Fibroblast of mammary gland (primary cell): ENCODE results near the gene MRNIP.

Source experiments
- DNase-seq: peaks from one replicate; pipeline ENCODE4 v3.0.0-alpha.2; 2010; ENCODE audit warnings: low read depth
- H3K4me3 ChIP-seq: 2 replicates; pipeline ENCODE4 v1.5.1; 2011; ENCODE audit warnings: low read depth, mild to moderate bottlenecking, low read length, moderate library complexity; ENCODE audit not compliant: control insufficient read depth
- TF ChIP-seq, protein P1 (sequence below): conservative IDR thresholded peaks from 2 replicates; pipeline ENCODE4 v1.5.1; 2011; ENCODE audit warnings: low read depth, low read length, inconsistent platforms; ENCODE audit not compliant: control insufficient read depth, insufficient read depth

Gene MRNIP

DNA sequence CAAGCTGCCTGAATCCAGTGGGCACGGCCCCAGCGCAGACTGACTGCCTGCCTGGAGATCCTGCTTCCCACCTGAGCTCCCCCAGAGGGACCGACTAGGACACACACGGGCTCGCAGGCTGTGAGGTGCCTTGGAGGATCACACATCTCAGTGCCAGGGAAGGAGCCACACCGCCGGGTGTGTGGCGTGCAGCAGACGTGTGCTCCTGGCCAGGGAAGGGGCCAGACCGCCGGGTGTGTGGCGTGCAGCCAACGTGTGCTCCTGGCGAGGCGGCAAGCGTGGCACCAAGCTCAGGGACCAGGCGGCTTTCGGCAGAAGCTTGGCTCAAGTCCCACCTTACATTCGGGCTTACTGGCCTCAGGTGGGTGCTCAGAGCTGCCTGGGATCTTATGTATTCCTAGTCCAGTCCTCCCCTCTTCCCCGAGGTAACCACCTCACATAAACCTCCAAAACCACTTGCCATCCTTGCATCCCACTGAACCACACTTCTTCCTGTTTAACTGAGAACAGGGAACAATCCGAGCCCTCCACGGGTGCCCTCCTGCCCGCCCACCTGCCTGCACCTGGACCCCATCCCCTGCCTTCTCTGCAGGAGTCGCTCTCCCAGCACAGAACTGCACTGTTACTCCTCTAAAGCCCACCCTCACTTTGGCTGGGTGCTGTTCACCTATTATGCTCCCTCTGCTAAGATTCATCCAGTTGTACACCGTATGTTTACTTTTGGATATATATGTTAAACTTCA lies 22.4 kb upstream of the MRNIP start:
- TF ChIP-seq, protein P1, sequence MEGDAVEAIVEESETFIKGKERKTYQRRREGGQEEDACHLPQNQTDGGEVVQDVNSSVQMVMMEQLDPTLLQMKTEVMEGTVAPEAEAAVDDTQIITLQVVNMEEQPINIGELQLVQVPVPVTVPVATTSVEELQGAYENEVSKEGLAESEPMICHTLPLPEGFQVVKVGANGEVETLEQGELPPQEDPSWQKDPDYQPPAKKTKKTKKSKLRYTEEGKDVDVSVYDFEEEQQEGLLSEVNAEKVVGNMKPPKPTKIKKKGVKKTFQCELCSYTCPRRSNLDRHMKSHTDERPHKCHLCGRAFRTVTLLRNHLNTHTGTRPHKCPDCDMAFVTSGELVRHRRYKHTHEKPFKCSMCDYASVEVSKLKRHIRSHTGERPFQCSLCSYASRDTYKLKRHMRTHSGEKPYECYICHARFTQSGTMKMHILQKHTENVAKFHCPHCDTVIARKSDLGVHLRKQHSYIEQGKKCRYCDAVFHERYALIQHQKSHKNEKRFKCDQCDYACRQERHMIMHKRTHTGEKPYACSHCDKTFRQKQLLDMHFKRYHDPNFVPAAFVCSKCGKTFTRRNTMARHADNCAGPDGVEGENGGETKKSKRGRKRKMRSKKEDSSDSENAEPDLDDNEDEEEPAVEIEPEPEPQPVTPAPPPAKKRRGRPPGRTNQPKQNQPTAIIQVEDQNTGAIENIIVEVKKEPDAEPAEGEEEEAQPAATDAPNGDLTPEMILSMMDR = no peak
- no peak for DNase-seq
- no peak overlapping the region for H3K4me3 ChIP-seq

DNA sequence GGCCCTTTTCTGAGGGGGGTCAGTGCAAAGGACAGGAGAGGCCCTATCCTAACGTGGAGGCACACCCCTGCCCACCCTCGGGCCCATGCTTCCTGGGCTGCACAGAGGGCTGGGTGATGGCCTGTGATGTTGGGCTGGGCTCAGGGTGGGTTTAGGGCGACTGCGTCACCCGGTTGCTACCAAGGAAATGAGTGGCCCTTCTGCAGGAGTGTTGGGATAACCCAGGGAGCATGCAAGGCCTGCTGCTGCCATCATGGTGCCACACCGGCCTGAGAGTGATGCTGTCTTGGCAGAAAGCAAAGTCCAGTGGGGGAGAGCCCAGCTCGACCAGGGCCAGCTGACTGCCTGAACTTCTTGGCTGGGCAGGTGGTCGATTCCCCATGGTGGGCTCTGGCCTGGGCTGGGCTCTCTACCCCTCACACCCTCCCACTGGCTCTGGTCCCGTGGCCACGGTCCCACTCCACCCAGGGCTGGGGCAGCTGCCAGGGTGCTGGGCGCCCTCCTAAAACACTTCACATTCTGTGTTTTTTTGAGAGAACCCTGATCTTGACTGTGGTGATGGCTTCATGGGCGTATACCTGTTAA lies 21.5 kb upstream of the MRNIP start:
- no peak overlapping the region for H3K4me3 ChIP-seq
- TF ChIP-seq, protein P1 = no peak
- DNase-seq = no peak

DNA sequence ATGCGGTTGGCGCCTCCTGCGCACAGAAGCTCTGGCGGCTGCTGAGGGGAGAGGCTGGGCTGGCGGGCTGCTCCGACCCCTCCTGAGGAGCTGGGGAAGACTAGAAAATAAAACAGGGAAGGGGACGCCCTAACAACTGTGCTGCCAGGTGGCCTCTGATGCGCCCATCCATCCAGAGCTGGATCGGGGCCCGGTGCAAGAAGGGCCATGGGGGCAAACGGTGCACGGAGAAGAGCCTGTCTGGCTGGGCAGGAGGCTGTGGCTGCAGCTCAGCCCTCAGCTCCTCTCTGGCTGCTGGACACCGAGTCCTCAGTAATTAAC lies 21.0 kb upstream of the MRNIP start:
- no peak for DNase-seq
- no peak overlapping the region for H3K4me3 ChIP-seq
- TF ChIP-seq, protein P1 = no peak

DNA sequence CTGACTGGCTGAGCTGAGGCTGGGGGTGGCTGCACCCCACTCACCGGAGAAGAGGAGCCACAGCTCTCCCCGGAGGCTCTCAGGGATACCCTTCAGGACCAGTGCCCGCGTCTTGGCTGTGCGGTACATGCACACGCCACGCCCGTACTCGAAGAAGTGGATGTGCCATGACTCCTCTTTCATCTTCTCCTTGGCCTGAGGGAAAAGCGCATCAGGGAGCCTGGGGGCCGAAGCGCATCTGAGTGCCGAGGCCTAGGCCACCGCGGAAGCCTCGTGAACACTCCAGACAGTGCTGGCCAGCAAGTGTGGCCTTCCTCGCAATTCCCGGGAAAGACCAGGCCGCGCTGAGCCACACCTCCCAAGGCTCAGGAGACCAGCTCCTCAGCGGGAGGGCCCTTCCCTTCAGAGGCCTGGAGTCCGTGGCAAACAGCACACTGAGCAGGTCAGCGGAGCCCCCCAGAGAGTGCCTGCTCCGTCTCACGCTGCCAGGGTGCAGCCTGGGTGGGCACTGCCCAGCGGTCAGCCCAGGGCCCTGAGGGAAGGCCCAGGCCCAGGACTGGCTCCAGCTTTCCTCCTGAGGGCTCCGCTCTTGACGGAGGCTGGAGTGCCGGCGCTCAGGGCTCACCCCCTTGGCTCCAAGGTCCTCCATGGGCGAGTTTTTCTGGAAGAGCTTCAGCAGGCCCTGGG lies 20.5 kb upstream of the MRNIP start:
- no peak overlapping the region for H3K4me3 ChIP-seq
- TF ChIP-seq, protein P1 = no peak

DNA sequence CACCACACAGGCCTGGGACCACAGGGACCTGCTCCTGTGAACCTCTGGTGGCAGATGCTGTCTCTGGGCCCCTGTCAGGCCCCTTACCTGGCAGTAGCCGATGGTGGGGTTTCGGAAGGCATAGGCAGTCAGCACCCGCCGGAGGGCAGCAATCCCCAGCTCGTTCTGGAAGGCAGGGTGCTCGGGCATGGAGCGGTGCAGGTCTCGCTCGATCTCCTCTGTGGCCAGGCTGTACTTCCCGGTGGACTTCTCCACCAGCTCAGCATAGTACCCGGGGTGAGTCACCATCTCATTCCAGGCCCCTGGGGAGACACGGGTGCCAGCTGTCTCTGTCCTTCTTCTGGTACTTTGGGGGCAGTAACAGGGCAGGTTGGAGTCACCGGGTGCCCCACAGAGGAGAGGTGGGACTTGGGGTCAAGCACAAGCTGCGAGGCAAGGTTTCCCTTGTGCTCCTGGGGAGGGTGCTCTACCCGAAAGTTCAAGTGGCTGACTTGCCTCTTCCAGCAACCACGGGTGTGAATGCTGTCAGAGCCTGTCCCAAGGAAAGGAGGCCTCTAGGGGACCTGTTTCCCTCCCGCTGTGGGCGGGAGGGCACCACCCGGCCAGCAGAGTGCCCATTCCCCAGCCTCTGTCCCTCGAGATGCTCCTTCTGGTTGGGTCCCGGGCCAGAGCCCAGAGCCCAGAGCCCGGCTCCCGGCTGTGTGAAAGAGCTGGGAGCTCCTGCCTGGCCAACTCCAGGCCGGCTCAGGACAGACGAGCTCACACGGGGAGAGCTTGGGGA lies 19.8 kb upstream of the MRNIP start:
- DNase-seq = peak; percentile 12
- TF ChIP-seq, protein P1 = no peak
- H3K4me3 ChIP-seq = no peak overlapping the region

More for the DNA sequence above, 20.5 kb upstream of the MRNIP start:
- no peak for DNase-seq

DNA sequence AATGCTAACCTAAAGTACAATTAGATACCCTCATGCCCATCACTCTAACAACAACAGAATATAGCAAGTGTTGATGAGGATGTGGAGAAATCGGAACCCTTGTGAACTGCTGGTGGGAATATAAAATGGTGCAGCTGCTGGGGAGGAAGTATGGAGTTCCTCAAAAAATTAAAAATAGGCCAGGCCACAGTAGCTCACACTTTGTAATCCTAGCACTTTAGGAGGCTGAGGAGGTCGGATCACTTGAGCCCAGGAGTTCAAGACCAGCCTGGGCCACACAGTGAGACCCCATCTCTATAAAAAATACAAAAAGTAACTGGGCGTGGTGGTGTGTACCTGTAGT lies 18.0 kb upstream of the MRNIP start:
- TF ChIP-seq, protein P1 = no peak
- no peak overlapping the region for H3K4me3 ChIP-seq
- no peak for DNase-seq
